Subcutaneous preadipocyte (primary cell): ENCODE measurements around the gene NRAS. TPM values are rescaled to one million over a fixed set of nuclear protein-coding genes. Genes with fewer than 3 reads are reported as not detected.

Source experiments
- small RNA-seq: library from RNA; depleted of rRNA; stranded (forward); fragments of <200 nt; gene quantifications from one replicate; pipeline ENCODE3, GENCODE V24; 2012
- total RNA-seq: library from RNA; depleted of rRNA; stranded (reverse); fragments of >200 nt; gene quantifications from 2 replicates; pipeline ENCODE4 v1.2.3, GENCODE V29; 2012

NRAS gene
- total RNA-seq = 56.6 and 87.2 TPM in 2 replicates

DNA sequence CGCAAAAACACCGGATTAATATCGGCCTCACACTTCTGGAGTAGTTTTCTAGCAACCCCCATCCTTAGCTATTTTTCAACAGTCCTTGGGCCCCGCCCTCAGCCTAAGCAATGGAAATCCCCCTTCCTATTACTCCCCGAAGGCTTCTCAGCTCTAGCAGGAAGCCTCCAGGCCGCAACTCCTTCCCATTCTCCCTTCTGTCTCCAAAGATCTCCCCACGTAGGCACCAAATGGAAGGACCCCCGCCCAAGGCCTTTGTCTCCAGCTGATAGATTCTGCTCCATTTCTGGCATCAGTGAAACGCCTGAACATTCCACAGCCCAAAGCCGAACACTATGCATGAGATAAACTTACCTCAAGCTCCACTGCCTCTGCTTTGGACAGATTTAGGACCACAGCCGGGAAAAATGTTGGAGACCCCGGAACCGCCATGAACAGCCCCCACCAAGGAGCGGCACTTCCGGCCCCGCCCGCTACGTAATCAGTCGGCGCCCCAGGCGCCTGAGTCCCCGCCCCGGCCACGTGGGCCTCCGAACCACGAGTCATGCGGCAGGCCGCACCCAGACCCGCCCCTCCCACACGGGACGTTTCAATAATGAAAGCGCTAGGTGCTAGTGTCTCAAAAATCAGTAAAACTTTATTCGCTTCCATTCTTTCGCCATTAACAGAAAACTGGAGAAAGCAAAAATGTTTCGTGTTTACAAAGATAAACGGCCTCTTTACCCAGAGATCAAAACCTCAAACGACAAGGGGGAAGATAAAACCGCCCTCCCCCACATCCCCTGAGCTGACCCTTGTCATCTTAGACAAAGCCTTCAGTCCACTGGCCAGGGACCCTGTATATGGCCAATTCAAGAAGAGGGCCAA is at the start of gene NRAS:
NRAS (minus strand) TSS at position 468 of the 867 bp plus-strand sequence. CDS start 611 bp downstream, outside the sequence.

GRCh38 chr1:114757455-114758255 is 41.1 kb upstream of the NRAS start, which contains the start of gene CSDE1:
TSS of gene CSDE1 (minus strand) at chr1:114757984. CDS start at chr1:114739890, 18,094 bp downstream.

DNA sequence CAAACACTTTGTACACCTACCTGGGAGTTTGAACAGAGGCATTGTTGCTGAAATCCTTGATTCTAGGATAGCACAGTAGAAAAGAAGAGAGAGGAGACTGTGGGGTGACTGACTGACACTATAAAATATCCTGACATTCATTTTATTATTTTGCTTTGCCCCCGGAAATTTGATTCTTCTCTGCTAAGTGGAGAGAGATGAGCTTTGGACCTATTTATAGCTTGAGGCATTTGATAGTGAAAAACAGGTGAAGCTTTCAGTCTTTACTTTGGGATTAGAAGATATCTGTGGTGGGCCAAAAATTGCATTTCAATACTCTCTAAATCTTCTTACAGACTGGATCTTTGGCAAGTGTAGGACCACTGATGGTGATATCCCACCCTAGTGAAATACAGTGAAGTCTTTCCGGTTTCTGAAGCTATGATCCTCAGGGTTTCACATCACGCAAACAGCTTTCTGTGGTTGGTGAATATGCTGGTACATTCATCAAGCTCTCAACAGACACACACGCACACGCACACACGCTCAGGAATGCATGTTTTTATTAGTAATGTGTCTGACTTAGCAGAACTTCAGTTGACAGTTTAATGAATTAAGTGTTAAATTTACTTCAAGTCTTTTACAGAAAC is 21.0 kb downstream of the NRAS start, which contains the start of gene AMPD1:
AMPD1 (minus strand) TSS at position 117 of the 629 bp plus-strand sequence; CDS start at position 42, 75 bp downstream.

DNA sequence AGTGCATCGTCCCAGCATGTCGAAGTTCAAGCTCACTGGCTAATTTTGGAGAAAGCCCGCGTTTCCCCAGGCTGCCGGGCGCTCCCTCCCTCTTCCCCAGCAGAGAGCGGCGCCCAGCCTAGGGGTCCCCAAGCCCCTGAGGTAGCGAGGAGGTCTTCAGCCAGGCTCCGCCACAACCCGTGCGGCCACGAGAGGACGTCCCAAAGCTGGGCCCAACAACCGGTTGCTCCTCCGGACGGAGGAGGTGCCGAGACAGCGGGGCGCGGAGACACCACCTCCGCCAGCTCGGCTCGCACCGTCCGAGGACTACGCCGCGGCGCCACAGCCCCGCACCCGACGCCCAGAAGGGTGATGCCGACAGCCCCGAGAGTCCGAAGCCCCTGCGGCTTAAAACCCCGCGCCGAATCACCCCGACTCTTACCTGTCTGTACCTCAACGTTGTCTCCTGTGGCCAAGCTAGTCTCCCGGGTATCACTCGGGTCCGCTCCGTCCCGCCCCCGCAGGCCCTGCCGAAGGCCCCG is 46.9 kb downstream of the NRAS start, which contains the start of gene DENND2C:
DENND2C (minus strand) TSS at position 488 of the 521 bp plus-strand sequence. CDS start 44,065 bp downstream, outside the sequence.

Small RNA genes lying within 50 kb of the gene (small RNA-seq; reads per million reads assigned to genes)
- gene RN7SL432P (not detected), gene RNY1P13 (not detected)

Other genes starting within 250 kb of the NRAS start
- gene TRIM33, start 205.6 kb downstream of the NRAS start, total RNA-seq = 27.9 and 35.6 TPM in 2 replicates
- 27.4 and 29.0 TPM in 2 replicates for gene BCAS2, start 135.2 kb downstream of the NRAS start, total RNA-seq
- 2.5 and 3.7 TPM in 2 replicates for gene DENND2C, start 46.7 kb downstream of the NRAS start, total RNA-seq
- gene AMPD1, start 21.2 kb downstream of the NRAS start, total RNA-seq = not detected in 2 replicates
- gene CSDE1, start 41.2 kb upstream of the NRAS start, total RNA-seq = 375 and 412 TPM in 2 replicates
- 41.2 and 48.9 TPM in 2 replicates for gene SIKE1, start 63.9 kb upstream of the NRAS start, total RNA-seq
- not detected in 2 replicates for gene SYCP1, start 138.1 kb upstream of the NRAS start, total RNA-seq